ES-I3 (cell line): ENCODE measurements around the gene RBCK1.
"Not testable (repeated sequence)": the region's sequence is repeated elsewhere in the genome, so short reads cannot be mapped to it uniquely, and the experiment has no call there.

ENCODE experiments used
- H3K36me3 ChIP-seq: 2 replicates; pipeline ENCODE4 v1.6.1; 2013; ENCODE audit warnings: mild to moderate bottlenecking, low read length, control low read depth, moderate library complexity; ENCODE audit not compliant: insufficient read depth
- H3K4me1 ChIP-seq: 2 replicates; pipeline ENCODE4 v1.6.1; 2013; ENCODE audit warnings: mild to moderate bottlenecking, control low read depth, low read length; ENCODE audit not compliant: insufficient read depth
- H3K9ac ChIP-seq: 2 replicates; pipeline ENCODE4 v1.6.1; 2013; ENCODE audit warnings: low read depth, mild to moderate bottlenecking, low read length, moderate library complexity
- H3K9me3 ChIP-seq: 2 replicates; pipeline ENCODE4 v1.6.1; 2013; ENCODE audit warnings: mild to moderate bottlenecking, low read length, moderate library complexity; ENCODE audit not compliant: control insufficient read depth, insufficient read depth

Gene RBCK1

DNA sequence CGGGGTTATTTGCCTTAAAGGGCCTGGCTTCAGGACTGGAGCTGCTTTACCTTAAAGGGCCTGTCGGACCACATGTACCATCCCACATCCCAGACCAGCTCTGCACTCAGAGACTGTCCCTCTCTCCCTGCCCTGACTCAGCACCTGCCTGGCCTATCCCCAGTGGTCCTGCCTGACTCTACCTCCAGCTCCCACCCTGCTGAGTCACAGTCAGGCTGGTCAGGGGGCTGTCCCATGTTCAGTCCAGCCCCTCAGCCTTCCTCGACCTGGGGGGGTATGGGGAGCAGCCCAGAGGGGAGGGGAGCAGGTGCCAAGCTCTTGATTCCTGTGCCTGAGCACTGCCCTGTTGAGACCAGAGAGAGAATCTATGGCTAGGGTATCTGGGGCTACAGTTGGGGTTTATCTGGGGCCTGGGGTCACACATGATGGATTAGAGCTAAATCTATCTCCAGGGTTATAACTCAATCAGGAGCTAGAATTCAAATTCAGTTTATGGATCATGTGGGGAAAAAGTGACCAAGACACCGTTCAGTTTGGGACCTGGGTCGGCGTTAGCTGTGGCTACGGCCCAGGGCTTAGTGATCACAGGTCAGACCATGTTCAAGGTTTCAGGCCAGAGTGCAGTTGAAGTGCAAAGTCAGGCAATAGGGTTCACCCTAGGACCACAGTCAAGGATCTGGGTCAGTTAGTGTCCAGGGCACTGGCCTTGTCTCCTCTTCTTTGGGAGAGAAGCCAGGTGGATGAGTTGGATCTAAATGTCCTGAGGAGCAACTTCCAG is 36.9 kb upstream of the RBCK1 start:
- H3K9me3 ChIP-seq = no peaks in the 10 kb centered on the region
- H3K4me1 ChIP-seq = peaks cover 11% of the 10 kb centered on the region
- H3K9ac ChIP-seq = no peak overlapping the region
- H3K36me3 ChIP-seq = no peaks in the 10 kb centered on the region

DNA sequence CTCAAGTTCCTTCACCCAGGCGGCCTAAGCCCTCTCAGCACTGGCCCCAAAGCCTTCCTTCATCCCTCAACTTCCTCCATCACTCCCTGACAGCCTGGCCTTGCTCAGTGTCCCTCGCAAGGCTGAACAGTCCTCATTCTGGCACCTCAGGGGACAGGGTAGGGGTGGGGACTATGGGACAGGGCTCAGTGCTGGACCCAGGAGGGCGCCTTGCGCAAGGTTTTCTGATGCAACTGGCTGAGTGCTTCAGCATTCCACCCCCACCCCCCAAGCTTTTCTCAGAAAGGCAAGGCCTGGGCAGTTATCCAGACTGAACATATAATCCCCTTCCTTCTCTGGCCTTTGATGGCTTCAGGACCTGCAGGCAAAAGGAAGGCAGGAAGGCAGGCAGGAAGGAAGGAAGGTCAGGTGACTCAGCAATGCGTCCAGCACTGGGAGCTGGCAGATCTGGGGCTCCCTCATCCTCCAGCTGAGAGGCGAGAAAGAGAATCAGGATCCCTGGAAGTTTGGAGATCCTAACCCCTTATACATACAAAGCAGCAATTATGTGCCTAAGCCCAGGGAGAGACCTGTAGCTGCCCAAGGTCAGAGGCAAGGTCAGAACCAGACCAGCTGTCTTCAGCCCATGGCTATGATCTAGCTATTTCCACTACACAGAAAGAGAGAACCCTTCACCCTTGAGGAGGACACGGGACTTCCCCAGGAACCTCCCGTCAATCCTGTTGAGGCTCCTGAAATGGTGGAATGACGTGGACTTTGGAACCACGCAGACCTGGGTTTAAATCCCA is 36.1 kb upstream of the RBCK1 start:
- Histone ChIP-seq H3K4me1 (peaks cover 10% of the 10 kb centered on the region), H3K36me3 (no peaks in the 10 kb centered on the region), H3K9ac (no peak overlapping the region), H3K9me3 (no peaks in the 10 kb centered on the region)

DNA sequence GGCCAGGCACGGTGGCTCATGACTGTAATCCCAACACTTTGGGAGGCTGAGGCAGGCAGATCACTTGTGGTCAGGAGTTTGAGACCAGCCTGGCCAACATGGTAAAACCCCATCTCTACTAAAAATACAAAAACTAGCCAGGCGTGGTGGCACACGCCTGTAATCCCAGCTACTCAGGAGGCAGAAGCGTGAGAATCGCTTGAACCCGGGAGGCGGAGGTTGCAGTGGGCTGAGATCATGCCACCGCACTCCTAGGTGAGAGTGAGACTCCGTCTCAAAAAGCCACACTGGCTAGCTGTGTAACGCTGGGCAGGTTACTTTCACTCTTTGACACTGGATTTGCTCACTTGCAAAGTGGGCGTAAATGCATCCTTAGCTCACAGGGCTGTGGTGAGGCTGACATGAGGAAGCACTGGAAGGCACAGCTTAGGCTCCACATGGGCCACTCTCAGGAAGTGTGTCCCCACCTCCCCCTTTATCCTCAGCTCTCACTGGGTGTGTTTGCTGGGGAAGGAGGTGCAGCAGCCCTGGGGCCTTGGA is 35.5 kb upstream of the RBCK1 start:
- peaks cover 10% of the 10 kb centered on the region for H3K4me1 ChIP-seq
- not testable (repeated sequence) for H3K36me3 ChIP-seq, H3K9ac ChIP-seq, H3K9me3 ChIP-seq

DNA sequence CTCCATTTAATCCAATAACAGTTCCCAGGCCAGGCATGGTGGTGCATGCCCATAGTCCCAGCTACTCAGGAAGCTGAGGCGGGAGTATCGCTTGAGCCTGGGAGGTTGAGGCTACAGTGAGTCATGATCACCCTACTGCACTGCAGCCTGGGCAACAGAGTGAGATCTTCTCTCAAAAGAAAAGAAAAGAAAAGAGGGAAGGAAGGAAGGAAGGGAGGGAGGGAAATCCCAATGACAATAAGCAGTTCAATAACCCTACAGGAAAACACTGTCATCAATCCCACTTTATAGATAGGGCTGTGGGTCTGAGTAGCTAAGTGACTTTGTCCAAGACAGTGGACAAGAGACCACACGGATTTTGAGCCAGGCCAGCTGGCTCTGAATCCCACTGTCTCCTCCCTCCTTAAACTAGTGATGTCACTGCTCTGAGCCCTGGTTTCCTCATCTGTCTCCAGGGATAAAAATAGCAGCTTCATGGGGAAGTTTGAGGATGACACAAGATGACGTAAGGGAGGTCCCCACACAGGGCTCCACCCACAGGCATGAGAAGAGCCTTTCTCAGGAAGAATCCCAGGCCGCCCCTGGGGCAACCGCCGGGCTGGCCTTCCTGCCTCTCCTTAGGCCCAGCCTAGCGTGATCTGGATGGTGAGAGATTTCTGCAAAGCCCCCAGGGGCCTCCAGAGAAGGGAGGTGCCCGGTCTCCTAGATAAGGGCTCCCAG is 34.8 kb upstream of the RBCK1 start:
- Histone ChIP-seq H3K9me3 (no peaks in the 10 kb centered on the region), H3K9ac (no peak overlapping the region), H3K4me1 (peaks cover 14% of the 10 kb centered on the region), H3K36me3 (no peaks in the 10 kb centered on the region)

DNA sequence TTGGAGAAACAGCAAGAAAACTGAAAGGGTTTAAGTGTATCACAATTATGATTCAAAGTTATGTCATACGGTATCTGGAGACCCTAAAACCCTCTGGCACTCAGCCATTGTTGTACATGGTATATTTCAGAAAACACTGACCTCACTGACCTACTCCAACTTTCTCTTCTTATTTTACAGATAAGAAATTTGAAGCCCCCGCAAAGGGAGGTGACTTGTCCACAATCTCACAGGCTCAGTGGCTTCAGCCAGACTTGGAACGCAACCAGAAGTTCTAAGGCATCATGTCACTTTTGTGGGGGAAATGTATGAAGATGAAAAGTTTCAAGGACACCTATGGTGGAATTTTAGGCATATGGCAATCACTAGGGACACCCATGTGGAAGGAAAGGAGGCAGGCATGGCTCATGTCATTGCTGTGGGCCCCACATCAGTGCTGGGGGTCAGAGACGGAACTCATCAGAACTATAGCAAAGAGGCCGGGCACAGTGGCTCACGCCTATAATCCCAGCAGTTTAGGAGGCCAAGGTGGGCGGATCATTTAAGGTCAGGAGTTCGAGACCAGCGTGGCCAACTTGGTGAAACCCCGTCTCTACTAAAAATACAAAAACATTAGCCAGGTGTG is 32.7 kb upstream of the RBCK1 start:
- Histone ChIP-seq H3K36me3 (no peaks in the 10 kb centered on the region), H3K9me3 (no peaks in the 10 kb centered on the region), H3K9ac (no peak overlapping the region), H3K4me1 (peaks cover 14% of the 10 kb centered on the region)

DNA sequence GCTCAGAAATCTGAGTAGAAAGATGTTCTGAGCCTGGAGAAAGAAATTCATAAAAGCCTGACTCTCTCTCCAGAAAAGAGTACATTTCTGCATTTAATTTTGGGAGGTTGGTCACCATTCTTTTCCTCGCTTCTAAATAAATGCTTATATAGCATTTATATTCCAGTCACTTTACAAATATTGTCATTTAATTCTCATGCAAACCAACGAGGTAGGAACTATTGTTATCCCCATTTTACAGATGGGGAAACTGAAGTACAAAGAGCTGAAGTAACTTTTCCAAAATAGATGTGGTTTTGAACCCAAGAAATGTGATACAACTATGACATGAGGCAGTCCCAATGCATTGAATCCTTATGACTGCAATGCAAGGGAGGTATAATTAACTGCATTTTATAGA is 32.0 kb upstream of the RBCK1 start:
- Histone ChIP-seq H3K9me3 (no peaks in the 10 kb centered on the region), H3K9ac (no peak overlapping the region), H3K36me3 (no peaks in the 10 kb centered on the region), H3K4me1 (peaks cover 14% of the 10 kb centered on the region)

DNA sequence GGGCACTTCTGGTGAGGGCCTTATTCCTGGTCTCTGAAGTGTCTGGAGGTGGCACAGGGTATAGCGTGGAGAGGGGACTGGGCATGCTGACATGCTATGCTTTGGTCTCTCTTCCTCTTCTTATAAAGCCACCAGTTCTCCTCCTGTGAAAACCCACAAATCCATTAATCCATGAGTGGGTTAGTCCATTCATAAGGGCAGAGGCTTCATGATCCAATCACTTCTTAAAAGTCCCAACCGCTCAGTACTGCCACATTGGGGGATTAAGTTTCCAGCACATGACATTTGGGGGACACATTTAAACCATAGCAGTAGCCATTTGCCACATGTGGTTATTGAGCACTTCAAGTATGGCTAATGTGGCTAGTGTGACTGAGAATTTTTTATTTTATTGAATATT is 31.3 kb upstream of the RBCK1 start:
- no peaks in the 10 kb centered on the region for H3K9me3 ChIP-seq
- H3K4me1 ChIP-seq = peaks cover 10% of the 10 kb centered on the region
- no peak overlapping the region for H3K9ac ChIP-seq
- H3K36me3 ChIP-seq = no peaks in the 10 kb centered on the region

DNA sequence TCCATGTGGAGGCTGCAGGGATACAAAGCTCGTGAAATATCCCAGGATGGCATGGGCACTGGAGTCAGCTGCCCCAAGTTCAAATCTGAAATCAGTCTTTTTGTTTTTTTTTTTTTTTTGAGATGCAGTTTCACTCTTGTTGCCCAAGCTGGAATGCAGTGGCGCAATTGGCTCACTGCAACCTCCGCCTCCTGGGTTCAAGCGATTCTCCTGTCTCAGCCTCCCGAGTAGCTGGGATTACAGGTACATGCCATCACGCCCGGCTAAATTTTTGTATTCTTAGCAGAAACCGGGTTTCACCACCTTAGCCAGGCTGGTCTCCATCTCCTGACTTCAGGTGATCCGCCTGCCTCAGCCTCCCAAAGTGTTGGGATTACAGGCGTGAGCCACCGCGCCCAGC is 30.5 kb upstream of the RBCK1 start:
- H3K4me1 ChIP-seq, H3K36me3 ChIP-seq, H3K9ac ChIP-seq: not testable (repeated sequence)

DNA sequence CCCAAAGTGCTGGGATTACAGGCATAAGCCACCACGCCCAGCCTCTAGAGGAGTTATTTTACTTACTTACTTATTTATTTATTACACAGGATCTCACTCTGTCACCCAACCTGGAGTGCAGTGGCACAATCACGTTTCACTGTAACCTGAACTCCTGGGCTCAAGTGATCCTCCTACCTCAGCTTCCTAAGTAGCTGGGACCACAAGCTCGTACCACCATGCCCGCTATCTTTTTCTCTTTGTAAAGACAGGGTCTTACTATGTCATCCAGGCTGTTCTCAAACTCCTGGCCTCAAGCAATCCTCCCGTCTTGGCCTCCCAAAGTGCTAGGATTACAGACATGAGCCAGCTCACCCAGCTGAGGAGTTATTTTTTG is 29.1 kb upstream of the RBCK1 start:
- H3K36me3 ChIP-seq = no peaks in the 10 kb centered on the region
- no peaks in the 10 kb centered on the region for H3K9me3 ChIP-seq
- H3K4me1 ChIP-seq = peaks cover 4% of the 10 kb centered on the region; the same call in 1 of the 2 replicates
- no peak overlapping the region for H3K9ac ChIP-seq

More for the DNA sequence above, 30.5 kb upstream of the RBCK1 start:
- H3K9me3 ChIP-seq = not testable (repeated sequence)

DNA sequence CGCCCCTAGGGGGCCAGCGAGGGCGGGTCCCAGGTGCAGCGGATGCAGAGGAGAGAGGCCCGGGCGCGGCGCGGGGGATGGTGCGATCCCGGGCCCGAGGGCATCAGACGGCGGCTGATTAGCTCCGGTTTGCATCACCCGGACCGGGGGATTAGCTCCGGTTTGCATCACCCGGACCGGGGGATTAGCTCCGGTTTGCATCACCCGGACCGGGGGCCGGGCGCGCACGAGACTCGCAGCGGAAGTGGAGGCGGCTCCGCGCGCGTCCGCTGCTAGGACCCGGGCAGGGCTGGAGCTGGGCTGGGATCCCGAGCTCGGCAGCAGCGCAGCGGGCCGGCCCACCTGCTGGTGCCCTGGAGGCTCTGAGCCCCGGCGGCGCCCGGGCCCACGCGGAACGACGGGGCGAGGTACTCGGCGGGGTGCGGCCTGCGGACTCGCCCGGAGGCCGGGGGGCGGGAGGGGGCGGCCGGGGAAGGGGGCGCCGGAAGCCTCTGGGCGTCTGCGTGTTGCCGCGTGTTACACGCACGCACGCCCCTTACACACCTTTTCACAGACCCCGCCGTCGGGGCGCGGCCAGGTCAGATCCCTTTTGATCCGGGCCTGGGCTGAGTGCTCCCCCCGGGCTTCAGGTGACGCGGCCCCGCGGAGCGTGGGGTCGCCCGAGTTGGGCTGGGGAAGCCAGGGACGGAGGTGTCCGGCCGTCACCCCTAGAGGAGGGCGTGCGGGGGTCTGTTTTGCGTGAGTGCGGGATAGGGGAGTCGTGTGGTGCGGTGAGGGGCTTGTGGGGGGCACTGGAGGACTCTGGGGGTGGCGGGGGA is 27.1 kb upstream of the RBCK1 start:
- H3K9ac ChIP-seq = peak overlapping the region; percentile 74
- H3K36me3 ChIP-seq = peaks cover 3% of the 10 kb centered on the region; the same call in 1 of the 2 replicates
- H3K4me1 ChIP-seq = peaks cover 4% of the 10 kb centered on the region; the same call in 1 of the 2 replicates
- H3K9me3 ChIP-seq = no peaks in the 10 kb centered on the region

DNA sequence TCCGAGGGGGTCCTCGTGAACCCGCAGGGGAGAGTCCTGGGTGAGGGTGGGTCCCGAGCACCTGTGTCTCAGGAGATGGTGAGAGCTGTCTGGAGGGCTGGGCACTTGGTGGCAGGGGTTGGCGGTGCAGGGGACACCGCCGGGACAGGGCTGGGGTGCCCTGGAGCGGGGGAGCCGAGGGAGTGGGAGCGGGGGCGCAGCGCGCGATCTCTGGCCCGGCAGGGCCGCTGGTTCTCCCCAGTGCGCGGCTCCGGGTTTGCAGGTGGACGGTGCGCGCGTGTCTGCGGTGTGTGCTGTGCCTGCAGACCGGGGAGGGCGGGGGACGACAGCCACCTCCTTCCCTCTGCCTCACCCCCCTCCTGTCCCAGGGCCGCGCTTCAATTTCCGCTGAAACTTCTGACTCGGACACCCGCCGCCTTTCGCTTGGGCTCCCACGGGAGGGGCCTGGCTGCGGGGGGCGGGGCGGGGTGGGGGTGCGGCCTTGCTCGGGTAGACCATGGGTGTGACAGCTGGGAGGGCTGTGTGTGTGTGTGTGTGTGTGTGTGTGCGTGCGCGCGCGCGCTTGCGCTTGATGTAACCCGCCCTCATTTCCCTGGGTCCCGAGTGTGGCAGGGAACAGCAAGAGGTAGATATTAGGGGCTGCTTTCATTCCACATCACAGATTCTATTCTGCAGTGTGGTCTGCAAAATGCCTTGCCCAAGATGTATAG is 26.4 kb upstream of the RBCK1 start:
- Histone ChIP-seq H3K9ac (peak overlapping the region; percentile 74), H3K4me1 (peaks cover 4% of the 10 kb centered on the region; the same call in 1 of the 2 replicates), H3K36me3 (peaks cover 3% of the 10 kb centered on the region; the same call in 1 of the 2 replicates), H3K9me3 (no peaks in the 10 kb centered on the region)

DNA sequence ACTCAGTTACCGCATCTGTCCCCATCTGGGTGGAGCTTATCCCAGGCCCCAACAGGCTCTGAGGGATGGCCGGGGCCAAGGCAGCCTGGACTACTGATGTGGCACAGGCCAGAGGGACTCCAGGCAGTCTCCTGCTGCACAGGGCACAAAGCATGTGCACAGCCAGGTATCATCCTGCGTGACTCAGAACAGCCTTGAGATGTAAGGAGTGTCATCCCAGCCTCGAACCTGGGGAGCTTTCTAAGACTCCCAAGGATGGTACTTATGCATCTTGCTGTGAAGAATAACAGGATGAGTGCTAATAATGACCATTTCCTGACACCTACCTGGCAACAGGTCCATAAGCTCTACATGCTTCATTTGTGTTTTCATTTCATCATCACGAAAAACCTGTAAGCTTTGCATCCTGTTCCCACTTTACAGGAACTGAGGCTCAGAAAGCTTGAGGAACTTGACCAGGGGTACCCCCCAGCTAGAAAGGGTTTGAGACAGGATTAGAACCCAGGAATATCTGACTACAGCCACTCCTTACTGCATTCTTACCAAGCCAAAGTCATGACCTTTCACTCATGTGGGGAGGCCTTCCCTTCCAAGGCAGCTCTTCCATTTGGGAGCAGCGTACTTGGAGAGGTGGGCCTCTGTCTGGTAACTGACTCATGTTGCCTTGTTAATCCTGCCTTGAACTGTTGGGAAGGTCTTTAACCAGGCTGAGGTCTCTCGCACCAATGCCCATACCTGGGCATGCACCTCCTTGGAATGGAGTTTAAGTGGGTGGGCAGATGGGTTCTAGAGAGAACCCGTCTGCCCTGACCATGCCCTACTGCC is 25.6 kb upstream of the RBCK1 start:
- peaks cover 4% of the 10 kb centered on the region; the same call in 1 of the 2 replicates for H3K4me1 ChIP-seq
- no peaks in the 10 kb centered on the region for H3K9me3 ChIP-seq
- H3K36me3 ChIP-seq = peaks cover 3% of the 10 kb centered on the region; the same call in 1 of the 2 replicates
- H3K9ac ChIP-seq = peak overlapping the region; percentile 46; the same call in 1 of the 2 replicates
